B cell (primary cell): Measurements from ENCODE around the gene DIAPH1. TPM values are rescaled to one million over a fixed set of nuclear protein-coding genes. Genes with fewer than 3 reads are reported as not detected.

Experiments used
- ATAC-seq: fragments of 200-7000 bp; cut with Tn5 transposase; one replicate; pipeline ENCODE4 v1.10.0; 2021; ENCODE audit warnings: low read depth, mild to moderate bottlenecking, moderate number of reproducible peaks, moderate library complexity
- CTCF ChIA-PET: fragments of 350-600 bp; sonication (Branson Sonifier 250); formaldehyde crosslinking; loops from one replicate; lab custom pipeline; 2021; ENCODE audit warnings: antibody characterized with exemption, inconsistent platforms; lab: Charles Lee
- POLR2A ChIA-PET: fragments of 350-600 bp; sonication (Branson Sonifier 250); formaldehyde crosslinking; loops from one replicate; lab custom pipeline; 2021; ENCODE audit warnings: antibody characterized with exemption; lab: Charles Lee
- DNase-seq: peaks from one replicate; pipeline ENCODE4 v3.0.0; 2013
- H2AFZ ChIP-seq: 2 replicates; pipeline ENCODE4 v1.6.1; 2012; ENCODE audit warnings: mild to moderate bottlenecking, low read depth, low read length; ENCODE audit not compliant: insufficient read depth, poor library complexity, severe bottlenecking
- H3K27ac ChIP-seq, 2 donors: 1 replicate in 1 of 2; 2 replicates in 1 of 2; pipeline ENCODE4 v1.5.1; 2012 to 2013; ENCODE audit warnings: low read length in 2 of 2, mild to moderate bottlenecking in 2 of 2, moderate library complexity in 1 of 2
- H3K27me3 ChIP-seq, 4 experiments: fragments of 200-600 bp in 1 of 4; sonication (generic) in 1 of 4; replicated peaks in 1 of 4; 1 replicate in 2 of 4; 2 replicates in 2 of 4; pipeline versions ENCODE4 v1.6.1 to v1.7.0; 2013 to 2016; ENCODE audit warnings: low read length in 3 of 4, mild to moderate bottlenecking in 2 of 4, mixed read lengths in 1 of 4, moderate library complexity in 1 of 4; ENCODE audit not compliant: insufficient read depth in 4 of 4, control insufficient read depth in 3 of 4; ENCODE audit errors: control extremely low read depth in 1 of 4
- H3K36me3 ChIP-seq, 2 experiments: replicated peaks in 1 of 2; 1 replicate in 1 of 2; 2 replicates in 1 of 2; pipeline versions ENCODE4 v1.6.1 to v1.7.1; 2013; ENCODE audit warnings: low read length in 1 of 2; ENCODE audit not compliant: insufficient read depth in 2 of 2, control insufficient read depth in 1 of 2; ENCODE audit errors: control extremely low read depth in 1 of 2, extremely low read depth in 1 of 2
- H3K4me1 ChIP-seq, 2 donors: fragments of 200-600 bp in 1 of 2; sonication (generic) in 1 of 2; 1 replicate in 1 of 2; 2 replicates in 1 of 2; pipeline versions ENCODE4 v1.5.1 to v1.6.1; 2013 to 2017; ENCODE audit warnings: low read length in 2 of 2; ENCODE audit not compliant: control insufficient read depth in 2 of 2, insufficient read depth in 2 of 2
- H3K4me2 ChIP-seq: replicated peaks from 2 replicates; pipeline ENCODE3; 2012; ENCODE audit warnings: mild to moderate bottlenecking, low read depth, low read length; ENCODE audit not compliant: poor library complexity, severe bottlenecking
- H3K4me3 ChIP-seq, 5 experiments: fragments of 200-600 bp in 1 of 5; sonication (generic) in 1 of 5; 1 replicate in 3 of 5; 2 replicates in 2 of 5; pipeline versions ENCODE4 v1.5.1 to v1.7.0; 2011 to 2016; ENCODE audit warnings: low read length in 4 of 5, mild to moderate bottlenecking in 4 of 5, low read depth in 2 of 5, control low read depth in 1 of 5, moderate library complexity in 1 of 5; ENCODE audit not compliant: insufficient read depth in 1 of 5; ENCODE audit errors: control extremely low read depth in 1 of 5, extremely low read depth in 1 of 5
- H3K79me2 ChIP-seq: fragments of 200-600 bp; sonication (generic); one replicate; pipeline ENCODE4 v1.6.0; 2016; ENCODE audit warnings: low read length; ENCODE audit not compliant: control insufficient read depth, insufficient read depth
- H3K9ac ChIP-seq: fragments of 200-600 bp; sonication (generic); 2 replicates; pipeline ENCODE4 v1.6.1; 2017; ENCODE audit warnings: mild to moderate bottlenecking, low read length, moderate library complexity
- H3K9me3 ChIP-seq, 3 donors: one replicate each; pipeline versions ENCODE4 v1.6.1 to v1.7.1; 2013; ENCODE audit warnings: low read length in 2 of 3; ENCODE audit not compliant: control insufficient read depth in 2 of 3, insufficient read depth in 1 of 3; ENCODE audit errors: control extremely low read depth in 1 of 3
- H4K20me1 ChIP-seq: 2 replicates; pipeline ENCODE4 v1.6.0; 2012; ENCODE audit warnings: mild to moderate bottlenecking, low read length; ENCODE audit not compliant: insufficient read depth, control insufficient read depth, poor library complexity, severe bottlenecking
- H3K27ac Mint-ChIP-seq: one replicate; pipeline ENCODE4 v1.8.0; 2021; ENCODE audit warnings: mixed read lengths
- H3K27me3 Mint-ChIP-seq: one replicate; pipeline ENCODE4 v1.8.0; 2021; ENCODE audit warnings: mixed read lengths
- H3K4me1 Mint-ChIP-seq: one replicate; pipeline ENCODE4 v1.8.0; 2021; ENCODE audit warnings: mixed read lengths
- H3K4me3 Mint-ChIP-seq: one replicate; pipeline ENCODE4 v1.8.0; 2021; ENCODE audit warnings: mixed read lengths
- H3K9me3 Mint-ChIP-seq: one replicate; pipeline ENCODE4 v1.8.0; 2022; ENCODE audit warnings: mixed read lengths; ENCODE audit not compliant: insufficient read depth
- CTCF ChIP-seq: fragments of 200-600 bp; IDR thresholded peaks from one replicate; pipeline ENCODE4 v1.8.0; 2022; ENCODE audit warnings: antibody characterized with exemption, mild to moderate bottlenecking
- EZH2 ChIP-seq: IDR thresholded peaks from 2 replicates; pipeline ENCODE4 v1.6.1; 2012; ENCODE audit warnings: borderline replicate concordance, low read depth, mild to moderate bottlenecking, moderate library complexity, low read length; ENCODE audit not compliant: insufficient read depth, poor library complexity, severe bottlenecking
- WGBS: methylation state at CpG from one replicate; pipeline ENCODE4 v1.1.5; 2013; ENCODE audit warnings: missing lambda C conversion rate; ENCODE audit not compliant: insufficient coverage; 5-methylcytosine and 5-hydroxymethylcytosine counted together
- intact Hi-C: fragments of 100-400 bp; cut with micrococcal nuclease; formaldehyde crosslinking; loops from one replicate; pipeline ENCODE4 v1.10.0; 2022
- polyA plus RNA-seq: library from polyadenylated mRNA; depleted of rRNA; stranded (reverse); fragments of >200 nt; gene quantifications from 2 replicates; pipeline ENCODE4 v1.2.3, GENCODE V29; 2012
- total RNA-seq, 2 donors: library from RNA; stranded (reverse); fragments of 120-200 nt in 1 of 2; gene quantifications; 1 replicate in 1 of 2; 2 replicates in 1 of 2; pipeline versions ENCODE4 v1.2.3 to v1.2.4, GENCODE V29; 2013 to 2022

Gene DIAPH1
- total and polyA plus RNA-seq, 2 donors (not counting 1 experiment from before 2014, with no cell fraction given), result 59.7 to 113 TPM

DNA sequence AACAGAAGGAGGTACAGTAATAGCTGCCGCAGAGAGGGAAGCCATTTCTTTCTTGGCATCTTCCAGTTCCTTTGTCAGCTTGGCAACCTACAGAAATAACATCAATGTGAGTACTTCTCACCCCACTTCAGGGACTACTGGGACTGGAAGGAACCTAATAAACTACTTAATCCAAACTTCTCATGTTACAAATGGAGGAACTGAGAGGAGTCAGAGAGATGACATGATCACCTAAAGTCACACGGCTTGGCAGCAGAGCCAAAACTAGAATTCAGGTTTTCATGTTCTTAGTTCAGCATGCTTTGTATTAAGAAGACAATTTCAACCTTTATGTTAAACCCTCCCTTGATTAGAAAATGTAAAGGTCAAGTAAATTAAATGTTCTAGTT is 44.7 kb downstream of the DIAPH1 start:
- TF ChIP-seq CTCF (no peak), EZH2 (no peak)
- H3K4me2 ChIP-seq, result no peak overlapping the region
- H3K4me3 Mint-ChIP-seq, result no peak overlapping the region
- CTCF ChIA-PET, result interaction anchor here (1.4 kb wide), 1 partner anchor 28 kb away, joined by 4 read pairs; no protein-coding TSS in a partner anchor
- POLR2A ChIA-PET, result no interaction called here
- intact Hi-C loops, result no loop called here
- H3K9ac ChIP-seq, result no peak overlapping the region
- H3K27me3 Mint-ChIP-seq, result no peaks in the 10 kb centered on the region
- H2AFZ ChIP-seq, result no peak overlapping the region
- no peak for ATAC-seq
- no peak for DNase-seq
- peaks cover 13% of the 10 kb centered on the region for H3K4me1 Mint-ChIP-seq
- no peak overlapping the region for H3K4me3 ChIP-seq
- no peaks in the 10 kb centered on the region for H4K20me1 ChIP-seq
- no peaks in the 10 kb centered on the region for H3K9me3 ChIP-seq
- peaks cover 8% of the 10 kb centered on the region for H3K79me2 ChIP-seq
- peaks cover 11% of the 10 kb centered on the region in 2 donors for H3K4me1 ChIP-seq
- WGBS, result no CpG with 5 or more reads among the region's 2 CpGs
- H3K27ac Mint-ChIP-seq, result no peak overlapping the region
- no peaks in the 10 kb centered on the region for H3K27me3 ChIP-seq
- no peak overlapping the region for H3K27ac ChIP-seq
- H3K9me3 Mint-ChIP-seq, result no peaks in the 10 kb centered on the region
- peaks cover 28 to 78% of the 10 kb centered on the region in 2 experiments for H3K36me3 ChIP-seq

- Histone ChIP-seq H3K4me3 (no peak overlapping the region), H3K79me2 (peaks cover 8% of the 10 kb centered on the region), H3K36me3 (peaks cover 25 to 78% of the 10 kb centered on the region in 2 experiments), H3K9me3 (no peaks in the 10 kb centered on the region), H2AFZ (no peak overlapping the region), H3K4me2 (no peak overlapping the region), H4K20me1 (no peaks in the 10 kb centered on the region), H3K27me3 (no peaks in the 10 kb centered on the region), H3K9ac (no peak overlapping the region), H3K4me1 (peaks cover 11% of the 10 kb centered on the region in 2 donors), H3K27ac (no peak overlapping the region)
- ATAC-seq, result no peak
- TF ChIP-seq CTCF, result no peak
- TF ChIP-seq EZH2, result no peak
- no peak overlapping the region for H3K4me3 Mint-ChIP-seq
- H3K27ac Mint-ChIP-seq, result no peak overlapping the region
- ChIA-PET POLR2A (no interaction called here), CTCF (interaction anchor here (1.5 kb wide), 1 partner anchor 10 kb away, joined by 6 read pairs; no protein-coding TSS in a partner anchor)
- intact Hi-C loops, result no loop called here
- WGBS, result 100% methylated on average over 3 of the region's 4 CpGs
- no peak for DNase-seq
- peaks cover 13% of the 10 kb centered on the region for H3K4me1 Mint-ChIP-seq
- H3K9me3 Mint-ChIP-seq, result no peaks in the 10 kb centered on the region
- H3K27me3 Mint-ChIP-seq, result no peaks in the 10 kb centered on the region
These were observed 45.2 kb downstream of the DIAPH1 start for GRCh38 chr5:141573489-141574121.
